Measurements from ENCODE around the gene CHST8.

Gene CHST8

GRCh38 chr19:33799476-33799875, 177.7 kb downstream of the CHST8 start:
- no peak for DNase-seq

DNA sequence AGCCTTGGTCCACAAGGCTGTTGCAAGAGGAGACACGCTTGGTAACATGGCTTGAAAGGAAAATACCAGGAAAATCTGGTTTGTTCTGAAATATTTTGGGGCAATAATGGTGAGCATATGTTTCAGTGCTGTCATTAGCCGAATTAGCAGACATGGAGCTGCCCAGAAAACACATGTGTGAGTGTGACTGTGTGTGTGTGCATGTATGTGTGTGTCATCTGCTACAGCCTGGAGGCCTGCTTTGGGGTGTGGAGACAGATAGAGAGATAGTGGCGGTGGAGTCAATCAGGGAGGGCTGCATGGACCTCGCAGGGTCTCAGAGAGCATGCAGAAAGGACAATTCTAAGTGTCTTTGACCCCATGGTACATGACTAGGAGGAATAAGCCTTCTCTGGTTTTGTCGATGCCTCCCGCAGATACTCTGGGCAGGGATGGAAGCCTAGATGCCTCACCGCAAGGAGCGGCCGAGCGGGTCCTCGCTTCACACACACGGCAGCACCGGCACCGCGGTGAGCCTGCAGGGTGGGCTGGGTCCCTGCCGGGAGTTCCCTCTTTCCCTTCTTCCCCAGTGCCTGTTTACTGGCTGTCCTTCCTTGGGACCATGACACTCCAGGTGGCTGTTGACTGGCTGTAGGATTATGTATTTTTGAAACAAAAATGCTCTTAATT, 178.4 kb downstream of the CHST8 start:
- DNase-seq, result no peak

GRCh38 chr19:33801411-33801810, 179.7 kb downstream of the CHST8 start:
- DNase-seq, result no peak

DNA sequence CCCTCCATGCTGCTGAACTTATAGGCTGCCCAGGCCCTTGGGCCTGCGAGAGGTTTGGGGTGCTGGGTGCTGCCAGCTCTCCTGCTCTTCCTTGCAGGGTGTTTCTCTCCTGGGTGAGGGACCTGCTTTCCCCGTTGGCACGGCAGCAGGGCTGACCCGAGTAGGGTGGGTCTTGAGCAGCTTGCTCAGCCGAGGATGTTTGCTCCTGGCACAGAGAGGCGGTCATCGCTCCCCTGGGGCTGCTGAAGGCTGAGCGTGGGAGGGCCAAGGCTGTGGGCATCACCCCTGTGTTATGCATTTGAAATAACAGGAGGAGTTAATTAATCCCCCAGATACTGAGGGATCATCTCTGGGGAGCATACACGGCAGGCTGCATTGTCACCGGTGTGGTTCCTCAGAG, 180.2 kb downstream of the CHST8 start:
- no peak for DNase-seq

DNA sequence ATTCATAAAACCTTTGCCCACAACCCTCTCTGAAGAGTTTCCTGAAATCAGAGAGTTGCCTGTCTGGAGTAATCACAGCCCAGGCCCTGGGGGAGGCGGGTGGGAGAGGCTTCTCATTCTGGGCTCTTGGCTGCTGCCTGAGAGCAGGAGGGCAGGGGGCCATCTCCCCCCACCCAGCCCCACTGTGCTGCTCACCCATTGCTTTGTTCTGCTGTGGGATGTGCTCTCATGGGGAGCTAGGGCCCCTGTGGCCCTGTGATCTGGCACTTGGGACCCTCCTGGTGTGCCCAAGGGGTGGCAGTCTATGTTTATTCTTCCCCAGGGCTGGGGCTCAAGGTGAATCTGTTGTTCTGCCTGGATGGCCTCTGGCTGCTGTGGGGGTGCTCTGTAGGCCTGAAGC, 181.0 kb downstream of the CHST8 start:
- no peak for DNase-seq

GRCh38 chr19:33803383-33803782, 181.6 kb downstream of the CHST8 start:
- no peak for DNase-seq

GRCh38 chr19:33804021-33804799, 182.5 kb downstream of the CHST8 start:
- DNase-seq, result no peak

DNA sequence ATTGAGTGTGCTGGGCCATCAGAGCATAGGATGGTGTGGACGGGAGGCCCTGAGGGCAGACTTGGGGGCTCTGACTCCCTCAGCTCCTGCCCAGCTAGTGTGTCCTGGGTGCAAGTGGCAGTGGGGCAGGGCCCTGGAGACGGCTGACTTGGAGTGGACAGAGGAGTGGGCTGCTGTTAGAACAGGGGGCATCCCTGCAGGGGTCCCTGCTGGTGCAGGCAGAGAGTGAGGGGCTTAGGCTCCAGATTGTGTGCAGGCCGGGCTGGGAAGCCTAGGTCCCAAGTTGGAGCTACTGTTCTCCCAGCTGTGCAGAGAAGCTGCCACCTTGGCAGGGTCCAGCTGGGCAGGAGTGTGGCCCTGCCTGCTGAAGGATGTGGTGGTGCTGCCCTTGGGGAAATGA, 183.6 kb downstream of the CHST8 start:
- DNase-seq, result no peak

GRCh38 chr19:33805840-33806433, 184.2 kb downstream of the CHST8 start:
- DNase-seq, result no peak

DNA sequence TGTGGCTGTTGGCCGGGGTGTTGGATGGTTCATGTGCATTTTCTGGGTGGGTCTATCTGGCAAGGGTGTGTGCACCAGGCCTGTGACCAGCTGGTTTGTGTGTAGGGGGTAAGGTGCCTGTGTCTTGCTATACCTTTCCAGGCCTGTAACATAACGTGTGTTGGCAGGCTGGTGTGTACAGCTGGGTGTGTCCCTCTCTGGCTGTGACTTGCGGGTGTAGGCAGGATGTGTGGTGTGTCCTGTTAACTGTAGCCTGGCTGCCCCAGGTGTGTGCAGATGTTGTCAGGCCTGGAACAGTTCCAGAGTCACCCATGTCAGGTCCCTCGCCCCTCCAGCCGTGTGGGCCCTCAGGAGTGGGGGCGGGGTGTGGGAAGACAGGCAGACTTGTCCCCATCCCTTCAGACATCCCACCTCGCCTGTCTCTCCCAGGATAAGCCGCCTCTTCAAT, 184.7 kb downstream of the CHST8 start:
- no peak for DNase-seq

GRCh38 chr19:33808399-33808798, 186.6 kb downstream of the CHST8 start:
- DNase-seq, result no peak

GRCh38 chr19:33809960-33810359, 188.2 kb downstream of the CHST8 start:
- no peak for DNase-seq

DNA sequence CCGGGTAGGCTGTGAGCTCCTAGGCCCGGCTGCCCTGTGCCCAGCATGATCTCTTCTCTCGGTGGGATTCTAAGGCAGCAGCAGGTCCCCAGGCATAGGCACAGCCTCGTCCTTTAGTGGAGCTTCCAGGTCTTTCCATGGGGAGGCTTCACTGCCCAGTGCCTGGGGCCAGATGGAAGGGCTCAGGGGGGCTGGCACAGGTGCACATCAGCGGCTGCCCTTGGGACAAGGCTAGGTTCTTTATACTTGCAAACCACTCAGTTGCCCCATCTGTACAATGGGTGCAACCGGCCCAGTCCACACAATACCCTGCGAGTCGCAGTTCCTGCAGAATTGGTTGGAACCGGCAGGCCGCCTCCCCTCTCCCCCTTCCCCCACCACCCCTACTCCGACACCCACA, 189.1 kb downstream of the CHST8 start:
- DNase-seq, result no peak

DNA sequence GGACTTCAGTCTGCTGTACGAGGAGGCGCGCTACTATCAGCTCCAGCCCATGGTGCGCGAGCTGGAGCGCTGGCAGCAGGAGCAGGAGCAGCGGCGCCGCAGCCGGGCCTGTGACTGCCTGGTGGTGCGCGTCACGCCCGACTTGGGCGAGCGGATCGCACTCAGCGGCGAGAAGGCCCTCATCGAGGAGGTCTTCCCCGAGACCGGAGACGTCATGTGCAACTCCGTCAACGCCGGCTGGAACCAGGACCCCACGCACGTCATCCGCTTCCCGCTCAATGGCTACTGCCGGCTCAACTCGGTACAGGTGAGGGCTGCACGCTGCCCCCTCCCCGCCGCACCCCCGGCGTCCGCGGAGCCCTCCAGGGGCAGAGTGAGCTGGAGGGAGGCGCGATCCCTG, 189.5 kb downstream of the CHST8 start:
- DNase-seq, result no peak

- no peak for DNase-seq
Observed at GRCh38 chr19:33811736-33812387, 190.1 kb downstream of the CHST8 start.

- DNase-seq, result no peak
Observed at GRCh38 chr19:33812388-33813330, 190.9 kb downstream of the CHST8 start.

DNA sequence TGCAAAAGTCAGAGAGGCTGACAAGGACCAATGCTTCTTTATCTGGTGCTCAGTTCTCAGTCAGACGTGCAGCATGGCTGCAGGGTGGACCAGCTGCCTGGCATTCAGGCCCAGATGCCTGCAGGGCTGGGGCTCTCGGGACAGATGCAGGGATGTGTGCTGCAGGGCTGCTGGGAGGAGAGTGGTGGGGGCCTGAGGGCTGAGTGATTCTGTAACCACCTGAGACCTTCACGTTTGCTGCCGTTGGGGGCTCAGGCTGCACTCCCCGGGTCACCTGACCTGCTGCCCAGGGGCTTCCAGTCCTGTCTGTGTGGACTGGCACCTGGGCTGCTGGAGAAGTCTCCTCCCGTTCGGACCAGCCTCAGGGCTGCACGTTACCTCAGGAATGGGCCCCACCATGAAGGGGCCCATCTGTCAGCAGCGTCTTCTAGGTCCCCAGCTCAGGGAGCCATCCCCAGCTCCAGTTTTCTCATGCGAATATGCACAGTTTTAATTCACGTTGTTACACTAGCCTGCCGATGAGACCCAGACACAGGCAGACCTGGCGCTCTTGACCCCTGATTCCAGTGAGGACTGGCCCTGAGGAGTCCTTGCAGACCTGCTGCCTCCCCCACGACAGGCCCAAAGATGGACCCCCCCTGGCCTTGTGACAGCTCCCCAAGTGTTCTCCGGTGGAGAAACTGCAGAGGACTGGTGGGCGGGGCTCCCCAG, 191.8 kb downstream of the CHST8 start:
- DNase-seq, result no peak

- no peak for DNase-seq
Observed at GRCh38 chr19:33814181-33815165, 192.7 kb downstream of the CHST8 start.

GRCh38 chr19:33815380-33816340, 193.9 kb downstream of the CHST8 start:
- DNase-seq, result no peak

Data from NCI-H526 treated with DMSO at 0.1 percent for 48 hours (cell line).